ENCODE data around the gene THAP7. TPM values are rescaled to one million over a fixed set of nuclear protein-coding genes. Genes with fewer than 3 reads are reported as not detected.

Gene THAP7
- total and polyA plus RNA-seq, 2 of the 13 experiments (the other 11 are each of a cell fraction or from before 2014, with no cell fraction given), result 13.0 to 25.5 TPM

- TF ChIP-seq EEA1 (CRISPR knock-in tag; IDR thresholded peaks at IDR 0.05; ENCODE audit: borderline replicate concordance), result no peak
- no peak for TF ChIP-seq MAX (IDR thresholded peaks at IDR 0.05)
- TF ChIP-seq DNMT1 (CRISPR knock-in tag; IDR thresholded peaks at IDR 0.05), result no peak
- TF ChIP-seq ZNF841 (CRISPR knock-in tag; IDR thresholded peaks at IDR 0.05; ENCODE audit: borderline replicate concordance), result no peak
- no peak for TF ChIP-seq ZNF296 (CRISPR knock-in tag; conservative IDR thresholded peaks at IDR 0.05)
- TF ChIP-seq PHF21A (CRISPR knock-in tag; IDR thresholded peaks at IDR 0.05), result no peak
- TF ChIP-seq ZNF180 (CRISPR knock-in tag; IDR thresholded peaks at IDR 0.05; ENCODE audit: borderline replicate concordance, low read depth), result no peak
- TF ChIP-seq HNRNPLL (IDR thresholded peaks at IDR 0.05; ENCODE audit: low read depth, low read length, poor library complexity, severe bottlenecking), result peak; percentile 55
- no peak for TF ChIP-seq KIAA2018 (CRISPR knock-in tag; IDR thresholded peaks at IDR 0.05; ENCODE audit: borderline replicate concordance)
- TF ChIP-seq MED13 (CRISPR knock-in tag; IDR thresholded peaks at IDR 0.05), result no peak
- TF ChIP-seq HDAC6 (IDR thresholded peaks at IDR 0.05; ENCODE audit: low read depth, low read length), result no peak
- TF ChIP-seq PBX2 (CRISPR knock-in tag; IDR thresholded peaks at IDR 0.05), result peak; percentile 91
- no peak for TF ChIP-seq ZNF282 (IDR thresholded peaks at IDR 0.05; ENCODE audit: partially characterized antibody)
- no peak for TF ChIP-seq HINFP (CRISPR knock-in tag; IDR thresholded peaks at IDR 0.05; ENCODE audit: low read depth)
- TF ChIP-seq ZSCAN21 (CRISPR knock-in tag; IDR thresholded peaks at IDR 0.05; ENCODE audit: borderline replicate concordance), result no peak
- no peak for TF ChIP-seq SIX4 (CRISPR knock-in tag; IDR thresholded peaks at IDR 0.05)
- TF ChIP-seq SAP130 (CRISPR knock-in tag; IDR thresholded peaks at IDR 0.05; ENCODE audit: low read depth), result peak; percentile 71; the same call in 1 of the 2 replicates
- TF ChIP-seq RFXAP (CRISPR knock-in tag; IDR thresholded peaks at IDR 0.05; ENCODE audit: borderline replicate concordance), result peak; percentile 59; the same call in 1 of the 2 replicates
These were observed 43.8 kb upstream of the THAP7 start, which contains the start of gene LRRC74B (continued) for GRCh38 chr22:21045585-21046294.
